Endothelial cell of umbilical vein (primary cell): Measurements from ENCODE around the gene NR0B2.

Experiments used
- CTCF ChIP-seq, 2 donors: IDR thresholded peaks; 1 replicate in 1 of 2; 2 replicates in 1 of 2; pipeline ENCODE4 v1.5.1; 2011; ENCODE audit warnings: low read length in 2 of 2, mild to moderate bottlenecking in 2 of 2, moderate library complexity in 2 of 2, control low read depth in 1 of 2, inconsistent platforms in 1 of 2, low read depth in 1 of 2; ENCODE audit not compliant: insufficient read depth in 1 of 2; ENCODE audit errors: extremely low read depth in 1 of 2
- EZH2 ChIP-seq: IDR thresholded peaks from 2 replicates; pipeline ENCODE4 v1.6.1; 2012; ENCODE audit warnings: borderline replicate concordance, low read depth, mild to moderate bottlenecking, moderate library complexity, low read length, inconsistent platforms; ENCODE audit not compliant: severe bottlenecking
- GATA2 ChIP-seq: IDR thresholded peaks from 2 replicates; pipeline ENCODE4 v1.7.0; 2011; ENCODE audit warnings: low read depth, mild to moderate bottlenecking, moderate library complexity, mixed read lengths, low read length; ENCODE audit not compliant: insufficient read length, insufficient read depth
- JUN ChIP-seq: IDR thresholded peaks from 2 replicates; pipeline ENCODE4 v1.6.1; 2011; ENCODE audit warnings: borderline replicate concordance, low read depth; ENCODE audit not compliant: insufficient read length, insufficient read depth
- MYC ChIP-seq: IDR thresholded peaks from one replicate; pipeline ENCODE4 v1.6.1; 2011; ENCODE audit warnings: mild to moderate bottlenecking, low read depth, low read length
- POLR2A ChIP-seq: IDR thresholded peaks from 2 replicates; pipeline ENCODE4 v1.6.1; 2012; ENCODE audit warnings: low read depth, mild to moderate bottlenecking, control low read depth, low read length
- POLR2AphosphoS5 ChIP-seq: IDR thresholded peaks from 2 replicates; pipeline ENCODE4 v1.6.1; 2012; ENCODE audit warnings: low read depth, mild to moderate bottlenecking, control low read depth, low read length, moderate library complexity; ENCODE audit not compliant: insufficient read depth
- TF ChIP-seq, protein P1 (sequence below): IDR thresholded peaks from 2 replicates; pipeline ENCODE4 v1.6.1; 2011; ENCODE audit not compliant: insufficient read depth, insufficient read length

DNA sequence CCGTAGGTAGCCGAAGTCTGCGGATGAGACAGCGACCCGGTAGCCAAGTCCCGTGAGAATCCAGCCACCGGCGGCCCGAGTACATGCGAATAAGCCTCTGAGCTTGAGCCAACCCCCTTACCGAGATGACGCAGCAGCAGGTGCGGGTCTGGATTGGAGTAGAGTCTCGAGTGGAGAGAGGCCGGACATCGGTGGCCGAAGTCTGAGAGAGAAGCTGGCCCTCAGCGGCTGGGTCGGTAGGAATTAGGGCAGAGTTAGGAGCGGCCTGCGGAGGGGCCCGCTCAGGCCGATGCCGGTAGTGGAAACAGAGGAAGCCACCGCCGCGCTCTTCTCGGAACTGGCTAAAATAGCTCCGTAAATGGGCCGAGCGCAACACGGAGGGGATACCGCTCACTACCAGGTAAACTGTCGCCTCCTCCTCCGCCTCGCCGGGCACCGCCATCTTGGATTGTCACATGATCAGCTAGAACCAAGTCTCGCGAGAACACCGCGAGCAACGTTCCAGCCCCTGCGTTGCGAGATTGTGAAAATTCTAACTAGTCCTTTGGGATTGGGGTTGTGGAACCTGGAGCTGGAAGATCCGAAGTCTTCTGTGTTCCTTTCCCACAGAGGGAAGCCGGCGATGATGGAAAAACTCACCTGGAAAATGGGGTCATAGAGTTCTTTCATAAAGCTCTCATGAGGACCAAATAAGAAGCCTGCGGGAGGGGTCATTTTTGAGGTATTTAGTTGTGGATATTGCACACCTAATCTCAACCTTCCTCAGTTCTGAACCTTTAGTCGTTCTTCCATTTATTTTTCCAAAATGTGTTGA is 13.6 kb downstream of the NR0B2 start, which contains the start of gene GPATCH3:
- TF ChIP-seq MYC (peak; percentile 33), CTCF (IDR thresholded peaks at IDR 0.05; ENCODE audit: extremely low read depth in 1 of 2, insufficient read depth in 1 of 2, low read depth in 1 of 2, low read length in 2 of 2) (no peak), POLR2AphosphoS5 (peak; percentile 94), GATA2 (no peak), EZH2 (no peak), JUN (no peak), POLR2A (peak; percentile 95)
- TF ChIP-seq, protein P1, sequence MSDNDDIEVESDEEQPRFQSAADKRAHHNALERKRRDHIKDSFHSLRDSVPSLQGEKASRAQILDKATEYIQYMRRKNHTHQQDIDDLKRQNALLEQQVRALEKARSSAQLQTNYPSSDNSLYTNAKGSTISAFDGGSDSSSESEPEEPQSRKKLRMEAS, result peak; percentile 68
